GM21367 (cell line): Measurements from ENCODE around the gene WDR13.
"Not testable (repeated sequence)": the region's sequence is repeated elsewhere in the genome, so short reads cannot be mapped to it uniquely, and the experiment has no call there.

Source experiments
- ATAC-seq: cut with Tn5 transposase; IDR thresholded peaks from one replicate; pipeline ENCODE4 v1.9.1; 2021; ENCODE audit not compliant: unreplicated experiment

WDR13 gene

GRCh38 chrX:48597353-48598264, at the start of gene WDR13:
Gene WDR13 (plus strand): TSS chrX:48597492. CDS start chrX:48597997, 505 bp downstream.
- ATAC-seq, result peak; percentile 71

DNA sequence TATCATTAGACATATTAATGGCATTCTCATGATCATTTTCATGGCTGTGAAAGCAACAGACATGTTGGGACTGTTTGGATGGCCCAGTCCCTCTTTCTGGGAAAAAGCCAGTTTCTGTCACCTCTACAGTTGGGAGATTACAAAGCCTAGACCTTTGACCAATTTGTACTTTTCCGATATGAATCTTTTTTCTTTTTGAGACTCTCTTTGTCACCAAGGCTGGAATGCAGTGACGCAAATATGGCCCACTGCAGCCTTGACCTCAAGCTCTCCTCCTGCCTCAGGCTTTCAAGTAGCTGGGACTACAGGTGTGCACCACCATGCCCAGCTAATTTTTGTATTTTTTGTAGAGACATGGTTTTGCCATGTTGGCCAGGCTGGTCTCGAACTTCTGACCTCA, 48.4 kb upstream of the WDR13 start:
- ATAC-seq, result no peak

GRCh38 chrX:48555731-48556325, 41.5 kb upstream of the WDR13 start:
- not testable (repeated sequence) for ATAC-seq

- ATAC-seq, result no peak
Measured at GRCh38 chrX:48558271-48558670, 39.0 kb upstream of the WDR13 start.

- ATAC-seq, result no peak
Measured at GRCh38 chrX:48559636-48560035, 37.7 kb upstream of the WDR13 start.

DNA sequence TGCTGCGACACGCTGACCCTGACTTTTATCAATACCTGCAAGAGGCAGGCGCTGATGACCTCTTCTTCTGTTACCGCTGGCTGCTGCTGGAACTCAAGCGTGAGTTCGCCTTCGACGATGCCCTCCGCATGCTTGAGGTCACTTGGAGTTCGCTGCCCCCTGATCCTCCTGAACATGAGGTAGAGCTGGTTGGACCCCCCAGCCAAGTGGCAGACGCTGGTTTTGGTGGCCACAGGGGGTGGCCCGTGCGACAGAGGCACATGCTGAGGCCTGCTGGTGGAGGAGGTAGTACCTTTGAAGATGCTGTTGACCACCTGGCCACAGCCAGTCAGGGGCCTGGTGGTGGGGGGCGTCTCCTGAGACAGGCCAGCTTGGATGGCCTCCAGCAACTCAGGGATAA, 37.2 kb upstream of the WDR13 start:
- ATAC-seq, result no peak

DNA sequence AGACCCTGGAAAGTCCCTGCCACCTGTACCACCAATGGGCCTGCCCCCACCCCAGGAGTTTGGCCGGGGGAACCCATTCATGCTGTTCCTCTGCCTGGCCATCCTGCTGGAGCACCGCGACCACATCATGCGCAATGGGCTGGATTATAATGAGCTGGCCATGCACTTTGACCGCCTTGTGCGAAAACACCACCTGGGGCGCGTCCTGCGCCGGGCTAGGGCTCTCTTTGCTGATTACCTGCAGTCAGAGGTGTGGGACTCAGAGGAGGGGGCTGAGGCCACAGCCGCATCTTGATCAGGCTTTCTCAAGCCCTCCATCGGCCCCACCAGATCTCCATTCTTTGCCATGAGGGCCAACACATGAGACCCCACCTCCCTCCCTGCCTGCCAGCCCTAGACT, 36.6 kb upstream of the WDR13 start:
- no peak for ATAC-seq

DNA sequence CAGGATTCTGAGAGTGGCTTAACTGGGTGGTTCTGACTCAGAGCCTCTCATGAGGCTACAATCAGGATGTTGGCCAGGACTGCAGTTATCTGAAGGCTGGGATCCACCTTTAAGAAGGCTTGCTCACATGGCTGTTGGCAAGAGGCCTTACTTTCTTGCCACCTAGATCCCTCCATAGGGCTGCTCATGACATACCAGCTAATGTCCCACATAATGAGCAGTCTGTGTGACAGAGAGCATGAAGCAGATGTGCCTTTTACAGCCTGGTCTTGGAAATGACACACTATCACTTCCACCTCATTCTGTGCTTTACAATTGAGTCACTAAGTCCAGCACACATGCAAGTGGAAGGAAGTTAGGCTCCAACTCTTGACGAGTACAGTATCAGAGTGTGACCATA, 27.3 kb upstream of the WDR13 start:
- no peak for ATAC-seq

- ATAC-seq, result no peak
Measured at GRCh38 chrX:48573690-48574269, 23.5 kb upstream of the WDR13 start.

DNA sequence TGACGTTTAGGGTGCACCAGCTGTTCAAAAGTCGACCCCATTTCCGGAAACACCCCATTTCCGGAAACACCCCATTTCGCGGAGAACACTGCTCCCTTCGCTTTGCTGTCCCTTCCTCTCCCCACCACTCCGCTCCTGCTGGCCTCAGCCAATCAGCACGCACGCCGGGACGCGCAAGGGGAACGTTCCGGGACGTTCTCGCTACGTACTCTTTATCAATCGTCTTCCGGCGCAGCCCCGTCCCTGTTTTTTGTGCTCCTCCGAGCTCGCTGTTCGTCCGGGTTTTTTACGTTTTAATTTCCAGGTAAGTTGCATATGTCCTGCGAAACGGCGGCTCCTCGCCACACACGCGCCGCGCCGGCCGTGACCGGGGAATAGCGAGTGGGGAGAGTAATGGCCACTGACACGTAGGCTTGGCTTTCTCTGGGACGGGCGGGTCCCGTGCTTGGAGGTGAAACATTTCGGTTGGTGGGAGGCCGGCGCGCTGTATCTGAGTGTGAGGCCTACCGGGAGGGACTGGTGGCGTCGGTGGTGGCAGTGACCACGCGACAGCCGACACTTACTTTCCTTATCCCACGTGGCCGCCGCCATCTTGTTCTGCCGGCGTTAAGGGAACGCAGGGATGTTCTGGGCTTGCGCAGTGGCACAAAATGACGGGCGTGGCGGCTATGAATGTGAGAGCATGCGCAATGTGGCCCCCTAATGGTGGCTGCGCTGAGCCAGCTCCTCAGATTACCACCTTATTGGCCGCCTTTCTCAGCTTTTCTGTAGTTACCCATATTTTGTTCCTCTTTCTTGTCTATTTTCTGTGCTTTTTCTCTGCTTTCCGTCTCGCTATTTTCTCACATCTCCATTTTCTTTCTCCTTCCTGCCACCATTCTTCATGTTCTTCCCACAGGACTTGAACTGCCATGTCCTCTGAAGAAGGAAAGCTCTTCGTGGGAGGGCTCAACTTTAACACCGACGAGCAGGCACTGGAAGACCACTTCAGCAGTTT, 22.7 kb upstream of the WDR13 start, which contains the start of gene RBM3:
TSS of gene RBM3 (plus strand) at position 215 of the 997 bp plus-strand sequence. CDS start at position 912, 697 bp downstream.
- peak; percentile 88 for ATAC-seq

GRCh38 chrX:48575642-48576041, 21.6 kb upstream of the WDR13 start:
- ATAC-seq, result no peak

DNA sequence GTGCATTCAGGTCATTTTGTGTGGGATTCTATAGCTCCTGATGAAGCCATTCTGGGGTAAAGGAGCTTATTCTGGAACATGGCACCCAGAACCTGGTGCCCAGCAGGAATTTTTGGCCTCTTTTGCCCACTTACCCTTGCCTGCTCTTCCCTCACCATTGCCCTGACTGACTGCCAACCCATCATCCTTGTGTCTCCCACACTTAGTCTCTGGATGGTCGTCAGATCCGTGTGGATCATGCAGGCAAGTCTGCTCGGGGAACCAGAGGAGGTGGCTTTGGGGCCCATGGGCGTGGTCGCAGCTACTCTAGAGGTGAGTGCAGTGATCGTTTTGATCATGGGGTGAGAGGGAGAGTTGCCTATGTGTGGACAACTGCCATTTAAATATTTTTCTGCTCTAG, 21.2 kb upstream of the WDR13 start:
- no peak for ATAC-seq

DNA sequence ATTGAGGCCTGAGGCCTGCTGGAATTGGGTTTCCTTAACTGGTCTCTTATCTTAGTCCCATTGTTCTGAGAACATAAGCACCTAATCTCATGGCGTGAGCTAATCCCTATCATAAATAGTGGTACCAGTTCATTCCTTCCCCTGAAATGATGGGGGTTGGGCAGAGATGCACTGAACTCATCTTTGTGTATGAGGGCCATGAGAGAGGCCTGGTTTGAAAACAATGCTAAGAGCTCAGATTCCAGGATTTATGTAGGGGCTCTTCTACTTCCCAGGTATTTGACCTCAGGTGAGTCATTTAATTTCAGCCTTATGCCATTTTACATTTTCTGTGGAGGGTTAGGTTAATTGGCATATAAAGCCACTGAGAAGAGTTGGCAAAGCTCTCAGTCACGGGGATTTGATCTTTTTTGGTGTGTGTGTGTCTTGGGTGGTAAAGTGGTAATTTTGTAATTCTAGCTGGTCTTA, 18.6 kb upstream of the WDR13 start:
- ATAC-seq, result no peak

GRCh38 chrX:48579259-48579658, 18.0 kb upstream of the WDR13 start:
- no peak for ATAC-seq

- no peak for ATAC-seq
Measured at GRCh38 chrX:48580662-48581061, 16.6 kb upstream of the WDR13 start.

- no peak for ATAC-seq
Measured at GRCh38 chrX:48584698-48585097, 12.6 kb upstream of the WDR13 start.

- no peak for ATAC-seq
Measured at GRCh38 chrX:48589482-48590162, 7.7 kb upstream of the WDR13 start.

DNA sequence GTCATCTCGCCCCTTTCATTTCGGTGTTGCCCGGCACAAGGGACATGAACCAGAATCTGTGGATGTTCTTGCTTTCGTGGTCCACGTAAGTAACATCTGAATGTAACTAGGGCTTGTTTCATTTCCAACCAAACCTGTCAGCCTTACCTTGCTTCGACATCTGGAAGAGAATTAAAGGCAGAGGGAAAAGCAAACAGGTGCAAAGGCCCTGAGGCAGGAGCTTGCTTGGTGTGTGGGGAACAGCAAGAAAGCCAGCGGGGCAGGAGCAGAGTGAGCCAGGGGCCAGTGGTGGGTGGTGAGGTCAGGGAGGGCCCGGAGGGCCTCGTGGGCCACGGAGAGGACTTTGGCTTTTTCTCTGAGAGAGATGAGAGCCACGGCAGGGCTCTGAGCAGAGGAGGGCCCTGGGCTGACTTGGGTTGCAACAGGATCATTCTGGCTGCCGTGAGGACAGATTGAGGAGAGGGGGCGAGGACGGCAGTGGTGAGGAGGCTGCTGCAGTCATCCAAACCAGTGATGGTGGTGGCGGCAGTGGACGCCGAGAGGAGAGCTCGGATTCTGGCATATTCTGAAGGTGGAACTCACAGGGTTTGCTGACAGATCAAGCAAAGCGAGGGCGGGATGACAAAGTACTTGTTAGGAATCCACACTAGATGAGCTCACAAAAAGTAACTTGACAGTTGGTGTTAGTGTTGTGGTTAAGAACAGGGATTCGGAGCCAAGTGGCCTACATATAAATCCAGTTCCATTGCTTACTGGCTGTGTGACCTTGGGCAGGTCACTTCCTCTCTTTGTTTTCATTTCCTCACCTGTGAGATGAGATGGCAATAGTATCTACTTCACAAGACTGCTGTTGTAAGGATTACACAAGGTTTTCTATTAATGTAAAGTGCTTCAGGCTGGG, 6.8 kb upstream of the WDR13 start:
- no peak for ATAC-seq

DNA sequence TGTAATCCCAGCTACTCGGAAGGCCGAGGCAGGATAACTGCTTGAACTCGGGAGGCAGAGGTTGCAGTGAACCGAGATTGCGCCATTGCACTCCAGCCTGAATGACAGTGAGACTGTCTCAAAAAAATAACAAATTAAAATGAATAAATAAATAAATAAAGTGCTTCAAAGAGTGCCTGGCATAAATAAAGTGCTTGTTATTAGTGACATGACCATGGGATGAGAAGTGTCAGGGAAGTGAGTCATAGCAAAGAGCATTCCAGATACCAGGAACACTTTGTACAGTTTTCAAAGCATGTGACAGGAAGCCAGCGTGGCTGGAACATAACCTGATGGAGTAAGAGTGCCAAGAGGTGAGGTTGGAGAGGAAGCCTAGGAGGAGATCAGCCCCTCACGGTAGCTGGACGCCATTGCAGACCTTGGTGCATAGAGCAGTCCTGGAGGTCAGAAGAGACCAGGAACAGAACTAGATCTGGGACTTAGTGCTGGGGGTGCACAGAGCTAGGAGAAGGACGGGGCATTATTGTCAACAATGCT, 6.0 kb upstream of the WDR13 start:
- ATAC-seq, result no peak
